Hepatocyte (in vitro differentiated cells): ENCODE measurements around the gene ZBTB33. TPM values are rescaled to one million over a fixed set of nuclear protein-coding genes. Genes with fewer than 3 reads are reported as not detected.

Experiments
- DNase-seq: peaks from one replicate; pipeline ENCODE4 v3.0.0-alpha.2; 2016; ENCODE audit warnings: low spot score
- H2AFZ ChIP-seq: fragments of 200-600 bp; sonication (generic); 2 replicates; pipeline ENCODE4 v1.6.0; 2016; ENCODE audit warnings: antibody characterized with exemption, mild to moderate bottlenecking
- H3K27ac ChIP-seq: fragments of 200-600 bp; sonication (generic); 2 replicates; pipeline ENCODE4 v1.5.1; 2016; ENCODE audit warnings: mild to moderate bottlenecking
- H3K27me3 ChIP-seq: fragments of 200-600 bp; sonication (generic); 2 replicates; pipeline ENCODE4 v1.6.1; 2016
- H3K36me3 ChIP-seq: fragments of 200-600 bp; sonication (generic); replicated peaks from 2 replicates; pipeline ENCODE4 v1.5.1; 2016; ENCODE audit warnings: low read depth; ENCODE audit not compliant: insufficient read depth
- H3K4me1 ChIP-seq: fragments of 200-600 bp; sonication (generic); 2 replicates; pipeline ENCODE4 v1.5.1; 2016; ENCODE audit warnings: mild to moderate bottlenecking, moderate library complexity; ENCODE audit not compliant: insufficient read depth
- H3K4me2 ChIP-seq: fragments of 200-600 bp; sonication (generic); 2 replicates; pipeline ENCODE4 v1.6.0; 2016
- H3K4me3 ChIP-seq: fragments of 200-600 bp; sonication (generic); 2 replicates; pipeline ENCODE4 v1.5.1; 2016; ENCODE audit warnings: mild to moderate bottlenecking
- H3K79me2 ChIP-seq: fragments of 200-600 bp; sonication (generic); 2 replicates; pipeline ENCODE4 v1.6.0; 2017; ENCODE audit warnings: mild to moderate bottlenecking
- H3K9me2 ChIP-seq: fragments of 200-600 bp; sonication (generic); replicated peaks from 2 replicates; pipeline ENCODE4 v1.6.0; 2017; ENCODE audit warnings: mild to moderate bottlenecking; ENCODE audit not compliant: insufficient read depth
- H3K9me3 ChIP-seq: fragments of 200-600 bp; sonication (generic); 2 replicates; pipeline ENCODE4 v1.5.1; 2016; ENCODE audit warnings: low read depth, mild to moderate bottlenecking
- H4K20me1 ChIP-seq: fragments of 200-600 bp; sonication (generic); 2 replicates; pipeline ENCODE4 v1.6.0; 2016; ENCODE audit warnings: mild to moderate bottlenecking; ENCODE audit not compliant: insufficient read depth, poor library complexity, severe bottlenecking
- CTCF ChIP-seq: fragments of 200-600 bp; sonication (generic); IDR thresholded peaks from 2 replicates; pipeline ENCODE4 v1.5.1; 2016; ENCODE audit warnings: antibody characterized with exemption, mild to moderate bottlenecking; ENCODE audit not compliant: poor library complexity
- EZH2 ChIP-seq: fragments of 200-600 bp; sonication (generic); IDR thresholded peaks from 2 replicates; pipeline ENCODE4 v1.6.1; 2016; ENCODE audit warnings: antibody characterized with exemption, mild to moderate bottlenecking, borderline replicate concordance
- EZH2phosphoT487 ChIP-seq: fragments of 200-600 bp; sonication (generic); IDR thresholded peaks from one replicate; pipeline ENCODE4 v1.6.1; 2018; ENCODE audit warnings: antibody characterized with exemption, mild to moderate bottlenecking, low read depth, moderate library complexity; ENCODE audit not compliant: unreplicated experiment, severe bottlenecking
- WGBS: methylation state at CpG from one replicate; pipeline ENCODE4 v1.1.6; 2016; ENCODE audit warnings: low lambda C conversion rate; ENCODE audit errors: missing lambda C conversion rate; 5-methylcytosine and 5-hydroxymethylcytosine counted together
- polyA plus RNA-seq: library from polyadenylated mRNA; unstranded; fragments of >200 nt; fragmentation: Nextera tagmentation; extraction: Ambion mirVana; gene quantifications from 2 replicates; pipeline ENCODE4 v1.2.1, GENCODE V29; 2016
- total RNA-seq: library from RNA; depleted of rRNA; stranded (reverse); fragments of >200 nt; gene quantifications from 2 replicates; pipeline ENCODE4 v1.2.3, GENCODE V29; 2014

ZBTB33 gene
- total and polyA plus RNA-seq, 2 experiments from 2014 or later, result 5.5 to 25.2 TPM

GRCh38 chrX:120244395-120244734 is 6.2 kb upstream of the ZBTB33 start:
- no peaks in the 10 kb centered on the region for H3K9me2 ChIP-seq
- H3K9me3 ChIP-seq, result no peaks in the 10 kb centered on the region
- no peak for DNase-seq
- H3K4me3 ChIP-seq, result peak overlapping the region; percentile 79
- no peak for TF ChIP-seq EZH2
- no peak for TF ChIP-seq CTCF
- no peak for TF ChIP-seq EZH2phosphoT487
- peak overlapping the region; percentile 93 for H3K27ac ChIP-seq
- no peaks in the 10 kb centered on the region for H3K27me3 ChIP-seq
- no peaks in the 10 kb centered on the region for H4K20me1 ChIP-seq
- peaks cover 2% of the 10 kb centered on the region for H3K79me2 ChIP-seq
- H2AFZ ChIP-seq, result peak overlapping the region; percentile 85
- H3K36me3 ChIP-seq, result no peaks in the 10 kb centered on the region
- no peaks in the 10 kb centered on the region for H3K4me1 ChIP-seq
- 39% methylated on average over 16 of the region's 16 CpGs for WGBS
- H3K4me2 ChIP-seq, result peak overlapping the region; percentile 79

- peak; percentile 72 for DNase-seq
- Histone ChIP-seq H3K36me3 (no peaks in the 10 kb centered on the region), H3K4me1 (no peaks in the 10 kb centered on the region), H2AFZ (peak overlapping the region; percentile 85), H3K27me3 (no peaks in the 10 kb centered on the region), H3K79me2 (peaks cover 2% of the 10 kb centered on the region), H3K9me3 (no peaks in the 10 kb centered on the region), H4K20me1 (no peaks in the 10 kb centered on the region), H3K4me3 (peak overlapping the region; percentile 79), H3K4me2 (peak overlapping the region; percentile 79), H3K27ac (peak overlapping the region; percentile 93), H3K9me2 (no peaks in the 10 kb centered on the region)
- WGBS, result 44% methylated on average over 43 of the region's 43 CpGs
- TF ChIP-seq EZH2 (no peak), EZH2phosphoT487 (no peak), CTCF (no peak)
These were observed 5.7 kb upstream of the ZBTB33 start for GRCh38 chrX:120244735-120245498.

GRCh38 chrX:120251471-120252011 is 929 bp downstream of the ZBTB33 start:
- Histone ChIP-seq H3K4me3 (peak overlapping the region; percentile 36), H3K79me2 (peaks cover 20% of the 10 kb centered on the region), H3K36me3 (no peaks in the 10 kb centered on the region), H2AFZ (peak overlapping the region; percentile 21), H3K27me3 (no peaks in the 10 kb centered on the region), H3K27ac (peak overlapping the region; percentile 95), H3K9me2 (no peaks in the 10 kb centered on the region), H3K4me1 (no peaks in the 10 kb centered on the region), H3K9me3 (no peaks in the 10 kb centered on the region), H3K4me2 (peak overlapping the region; percentile 73), H4K20me1 (no peaks in the 10 kb centered on the region)
- DNase-seq, result peak; percentile 33
- TF ChIP-seq EZH2phosphoT487, result no peak
- TF ChIP-seq EZH2, result no peak
- no peak for TF ChIP-seq CTCF
- WGBS, result 46% methylated on average over 28 of the region's 28 CpGs
